NCI-H345 treated with DMSO at 0.1 percent for 48 hours (cell line): Measurements from ENCODE around the gene SPG7.

Experiments
- DNase-seq: peaks from one replicate; lab custom pipeline; 2025; ENCODE audit not compliant: unreplicated experiment; lab: John Stamatoyannopoulos, UW

Gene SPG7

DNA sequence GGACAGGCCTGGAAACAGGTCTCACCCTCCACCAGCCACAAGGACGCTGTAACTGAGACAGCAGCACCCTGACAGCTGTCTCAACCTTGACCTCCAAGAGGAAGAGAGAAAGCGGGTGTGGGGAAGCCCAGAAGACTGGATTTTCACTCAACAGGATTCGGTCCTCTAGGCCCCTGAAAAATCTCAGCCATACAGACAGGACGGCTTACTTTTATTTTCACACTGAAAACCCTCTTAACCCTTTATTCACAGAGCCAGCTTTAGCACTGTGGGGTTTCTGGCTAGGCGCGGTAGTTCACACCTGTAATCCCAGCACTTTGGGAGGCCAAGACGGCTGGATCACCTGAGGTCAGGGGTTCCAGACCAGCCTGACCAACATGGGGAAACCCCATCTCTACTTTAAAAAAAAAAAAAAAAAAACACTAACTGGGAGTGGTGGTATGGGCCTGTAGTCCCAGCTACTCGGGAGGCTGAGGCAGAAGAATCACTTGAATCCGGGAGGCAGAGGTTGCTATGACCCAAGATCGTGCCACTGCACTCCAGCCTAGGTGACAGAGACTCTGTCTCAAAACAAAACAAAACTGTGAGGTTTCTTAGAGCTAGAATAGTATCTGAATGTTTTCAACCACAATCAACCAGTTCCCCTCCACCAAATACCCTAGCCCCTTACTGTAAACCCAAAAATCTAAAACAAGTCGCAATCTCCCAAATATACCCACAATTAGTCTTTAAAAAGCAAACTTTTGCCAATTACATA is 23.1 kb upstream of the SPG7 start:
- DNase-seq, result no peak

DNA sequence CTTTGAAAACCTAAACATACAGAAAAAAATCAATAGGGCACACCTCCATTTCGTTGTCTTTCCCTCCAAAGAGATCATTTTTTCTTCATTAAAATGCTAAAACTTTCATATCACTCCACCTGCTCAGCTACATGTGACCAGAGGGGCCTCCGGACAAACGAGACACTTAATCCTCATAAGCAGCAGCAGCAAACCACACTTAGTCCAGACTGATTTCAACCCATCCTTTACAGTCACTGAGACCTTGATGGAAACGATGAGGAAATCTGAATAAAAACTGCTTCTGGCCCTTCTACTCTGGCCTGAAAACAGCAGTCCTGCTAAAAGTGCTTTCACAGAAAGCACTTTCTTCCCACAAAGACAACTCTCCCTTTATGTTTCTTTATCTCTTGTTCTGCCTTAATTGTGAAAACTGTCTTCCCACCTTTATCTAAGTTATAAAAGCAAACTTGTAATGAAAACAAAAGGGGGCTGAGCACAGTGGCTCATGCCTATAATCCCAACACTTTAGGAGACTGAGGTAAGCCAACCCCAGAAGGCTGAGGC is 22.4 kb upstream of the SPG7 start:
- no peak for DNase-seq

DNA sequence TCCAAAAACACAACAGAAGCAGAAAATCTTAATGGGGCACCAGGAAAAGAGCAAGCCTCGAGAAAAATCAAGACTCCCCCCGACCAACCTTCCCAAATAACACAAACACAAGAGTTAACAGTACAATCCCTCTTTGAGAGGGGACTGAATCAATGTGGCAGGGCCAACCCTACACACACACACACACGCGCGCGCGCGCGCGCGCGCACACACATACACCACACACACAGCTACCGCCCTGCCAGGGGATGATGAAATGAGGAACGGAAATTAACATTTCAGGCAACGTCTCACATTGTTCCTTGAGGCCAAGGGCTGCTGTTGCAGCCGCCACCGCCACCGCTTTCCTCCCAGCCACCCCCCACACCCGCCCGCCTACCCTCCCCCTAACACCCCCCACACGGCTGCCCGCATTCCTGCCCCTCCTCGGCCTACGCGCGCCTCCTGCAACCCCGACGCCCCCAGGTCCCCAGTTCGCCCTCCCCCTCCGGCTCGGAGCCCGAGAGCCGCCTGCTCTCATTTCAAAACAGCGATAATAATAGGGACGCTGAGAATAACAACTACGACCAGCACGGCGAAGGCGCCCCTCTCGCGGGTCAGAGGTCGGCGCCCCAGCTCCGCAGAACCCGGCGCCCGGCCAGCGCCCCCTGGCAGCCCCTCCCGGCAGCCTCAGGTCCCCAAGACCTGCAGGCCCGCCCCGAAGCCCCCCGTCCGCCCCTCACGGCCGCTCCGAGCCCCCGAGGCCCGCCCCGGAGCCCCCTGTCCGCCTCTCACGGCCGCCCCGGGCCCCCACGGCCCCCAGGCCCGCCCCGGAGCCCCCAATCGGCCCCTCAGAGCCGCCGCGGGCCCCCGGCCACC is 18.9 kb upstream of the SPG7 start:
- DNase-seq, result no peak

DNA sequence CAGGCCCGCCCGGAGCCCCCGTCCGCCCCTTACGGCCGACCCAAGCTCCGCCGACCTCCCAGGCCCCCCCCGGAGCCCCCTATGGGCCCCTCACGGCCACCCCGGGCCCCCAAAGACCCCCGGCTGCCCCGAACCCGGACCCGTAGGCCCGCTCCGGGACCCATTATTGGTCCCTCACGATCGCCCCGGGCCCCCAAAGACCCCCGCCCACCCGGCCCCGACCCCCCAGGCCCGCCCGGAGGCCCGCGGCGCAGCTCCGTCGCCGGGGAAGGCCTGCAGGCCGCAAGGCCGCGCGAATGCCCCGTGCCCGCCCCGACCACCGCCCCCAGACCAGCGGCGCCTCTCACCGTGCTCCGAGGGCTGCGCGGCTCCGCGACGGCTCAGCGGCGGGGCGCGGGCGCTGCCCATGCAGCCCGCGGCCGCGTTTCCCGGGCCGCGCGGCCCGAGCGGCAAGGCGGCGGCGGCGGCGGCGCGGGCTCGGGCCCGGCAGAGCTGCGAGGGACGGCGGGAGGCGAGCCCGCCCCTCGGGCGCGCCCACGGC is 18.2 kb upstream of the SPG7 start:
- no peak for DNase-seq

DNA sequence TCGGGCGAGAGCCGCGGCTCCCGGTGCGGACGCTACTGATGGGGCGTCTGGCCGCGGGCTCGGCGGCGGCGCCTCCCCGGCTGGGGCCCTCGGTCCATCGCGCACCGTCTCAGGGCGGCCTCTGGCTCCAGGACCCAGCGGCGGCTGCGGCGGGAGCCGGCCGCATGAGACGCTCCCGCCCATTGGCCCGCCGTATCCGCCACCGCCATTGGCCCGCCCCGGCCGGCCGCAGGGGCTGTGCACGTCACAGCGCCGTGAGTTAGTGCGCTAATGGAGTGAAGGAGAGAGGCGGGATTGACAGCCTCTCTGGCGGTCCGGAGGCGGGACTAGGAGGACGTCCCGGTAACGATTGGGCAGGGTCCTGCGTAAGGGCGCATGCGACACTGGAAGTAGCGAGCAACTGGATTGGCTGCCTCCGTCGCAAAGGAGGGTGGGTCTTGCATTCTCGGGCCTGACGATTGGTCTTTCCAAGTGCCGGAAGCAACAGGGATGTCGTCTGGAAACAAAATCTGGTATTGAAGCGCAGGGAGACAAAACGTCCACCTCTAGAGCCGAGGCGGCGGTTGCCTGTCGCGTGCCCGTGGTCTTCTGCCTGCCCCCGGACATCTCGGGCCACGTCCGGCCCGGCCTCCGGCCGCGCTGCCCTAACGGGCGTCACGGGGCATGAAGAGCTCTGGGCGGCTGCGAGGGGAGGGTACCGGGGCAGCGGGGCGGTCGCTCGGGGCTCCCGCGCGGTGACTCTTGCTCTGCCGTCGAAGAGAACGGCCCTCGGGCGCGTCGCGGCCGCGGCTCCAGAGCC is 17.6 kb upstream of the SPG7 start, which contains the start of gene ANKRD11:
Gene ANKRD11, minus strand, starts transcription at position 123 of the 799 bp plus-strand sequence. CDS start 173,542 bp downstream, outside the sequence.
- DNase-seq, result peak; percentile 90

DNA sequence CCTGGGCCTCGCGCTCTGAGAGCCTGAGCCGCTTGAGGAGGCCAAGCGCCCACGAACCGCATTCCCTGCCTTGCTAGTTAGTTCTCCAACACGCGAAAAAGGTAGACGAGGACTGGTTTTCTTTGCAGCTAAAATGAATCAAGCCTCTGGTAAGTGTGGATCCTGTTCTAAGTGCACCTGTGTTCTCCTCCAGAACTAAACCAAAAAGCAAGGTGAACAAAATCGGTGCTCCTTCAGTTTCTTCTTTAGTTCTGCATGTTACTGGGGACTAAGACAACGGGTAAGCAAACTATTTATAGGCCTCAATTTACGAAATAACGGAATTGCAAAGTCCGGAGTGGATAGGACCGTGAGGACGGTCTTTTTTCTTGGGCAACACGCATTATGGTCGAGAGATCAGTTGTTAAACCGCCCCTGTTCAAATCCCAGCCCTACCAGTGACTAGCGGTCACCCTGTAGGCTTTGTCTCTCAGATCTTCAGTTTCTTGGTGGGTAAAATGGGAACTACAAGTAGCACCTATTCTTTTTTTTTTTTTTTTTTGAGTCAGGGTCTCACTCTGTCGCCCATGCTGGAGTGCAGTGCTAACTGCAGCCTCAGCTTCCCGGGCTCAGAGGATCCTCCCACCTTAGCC is 16.8 kb upstream of the SPG7 start:
- DNase-seq, result no peak

DNA sequence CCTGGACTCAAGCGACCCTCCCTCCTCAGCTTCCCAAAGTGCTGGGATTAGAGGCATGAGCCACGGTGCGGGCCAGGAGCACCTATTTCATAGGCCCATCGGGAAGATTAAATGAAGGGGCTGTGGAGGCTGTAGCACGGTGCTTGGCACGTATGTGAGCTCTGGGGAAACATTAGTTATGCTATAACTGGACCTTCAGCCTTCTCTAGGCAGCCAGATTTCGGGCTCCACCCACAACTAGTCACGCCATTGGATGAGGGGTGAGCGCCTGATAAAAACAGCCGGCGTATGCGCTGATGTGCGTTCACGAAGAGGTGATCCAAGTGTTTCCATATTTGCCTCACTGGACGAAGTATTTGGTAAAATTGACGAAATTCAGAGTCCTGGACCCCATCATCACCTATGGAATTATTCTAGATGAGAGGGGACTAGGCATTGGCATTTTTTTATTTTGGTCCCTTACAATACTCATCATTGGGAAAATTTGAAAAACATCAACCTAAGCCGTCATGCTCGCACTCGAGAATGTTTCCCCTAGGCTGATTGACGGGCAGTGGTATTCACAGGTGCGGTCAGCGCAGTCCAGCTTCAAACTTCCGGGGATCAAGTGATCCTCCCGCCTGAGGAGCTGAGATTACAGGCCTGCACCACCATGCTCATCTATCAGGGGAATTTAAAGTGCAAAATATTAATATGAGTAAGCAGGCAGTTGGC is 16.1 kb upstream of the SPG7 start:
- no peak for DNase-seq

DNA sequence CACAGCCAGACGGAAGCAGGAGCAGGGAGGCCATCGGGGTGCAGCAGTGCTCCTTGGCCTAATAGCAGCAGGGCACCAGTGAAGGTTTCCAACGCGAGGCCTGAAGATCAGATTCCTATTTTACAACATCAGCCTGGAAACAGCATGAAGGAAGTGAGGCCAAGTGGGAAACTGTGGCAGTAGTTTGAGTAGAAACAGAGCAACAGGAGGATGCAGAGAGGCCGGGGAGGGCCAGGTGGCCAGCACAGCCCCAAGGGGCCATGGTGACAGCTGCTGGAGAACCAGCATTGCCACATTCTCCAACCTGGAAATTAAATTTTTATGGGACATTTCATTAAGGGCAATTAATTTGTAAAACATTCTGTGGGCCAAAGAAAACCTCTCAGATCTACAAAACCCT is 14.4 kb upstream of the SPG7 start:
- DNase-seq, result no peak

DNA sequence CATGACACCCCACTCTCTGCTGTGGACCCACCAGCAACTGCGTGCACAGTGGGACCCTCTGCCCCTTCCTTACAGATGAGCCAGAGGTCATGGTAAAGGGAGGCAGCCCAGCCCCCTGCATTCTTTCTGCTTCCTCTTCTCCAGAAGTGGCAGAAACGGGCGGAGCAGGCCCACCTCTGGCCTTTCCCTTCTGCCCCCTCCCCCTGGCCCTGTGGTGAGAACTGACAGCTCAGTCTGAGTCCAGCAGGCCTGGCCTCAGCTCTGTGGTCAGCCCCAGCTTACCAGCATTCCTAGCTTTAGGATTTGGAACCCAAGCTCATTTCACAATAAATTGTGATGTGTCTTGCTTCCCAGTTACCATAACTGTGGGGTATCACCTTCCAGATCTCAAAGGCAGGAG is 13.1 kb upstream of the SPG7 start:
- DNase-seq, result no peak

DNA sequence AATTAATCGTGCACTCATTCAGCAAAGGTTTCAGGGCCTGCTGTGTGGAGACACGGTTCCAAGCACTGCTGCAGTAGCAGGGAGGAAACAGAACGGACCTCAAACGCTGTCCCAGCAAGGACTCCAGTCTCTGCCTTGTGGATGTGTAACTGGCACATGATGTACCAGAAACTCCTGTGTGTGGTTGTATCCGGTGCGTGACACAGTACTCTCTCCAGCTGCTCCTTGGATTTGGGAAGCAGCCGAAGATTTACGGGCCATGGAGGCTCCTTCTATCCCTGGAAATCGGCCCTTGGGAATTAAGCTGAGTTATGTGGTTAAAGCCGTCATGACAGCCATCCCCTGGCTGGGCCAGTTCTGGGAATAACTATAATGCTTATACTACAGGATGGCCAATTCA is 9.4 kb upstream of the SPG7 start:
- no peak for DNase-seq

DNA sequence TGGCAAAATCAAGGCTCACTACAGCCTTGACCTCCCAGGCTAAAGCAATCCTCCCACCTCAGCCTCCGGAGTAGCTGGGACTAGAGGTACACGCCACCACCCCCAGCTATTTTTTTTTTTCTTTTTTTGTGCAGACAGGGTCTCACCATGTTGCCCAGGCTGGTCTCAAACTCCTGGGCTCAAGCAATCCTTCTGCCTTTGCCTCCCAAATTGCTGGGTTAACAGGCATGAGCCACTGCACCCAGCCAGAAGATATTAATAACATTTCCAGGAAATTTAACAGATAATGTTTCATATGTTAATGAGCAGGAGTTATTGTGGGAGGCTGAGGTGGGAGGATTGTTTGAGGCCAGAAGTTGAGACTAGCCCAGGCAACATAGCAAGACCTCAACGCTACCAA is 8.4 kb upstream of the SPG7 start:
- no peak for DNase-seq

DNA sequence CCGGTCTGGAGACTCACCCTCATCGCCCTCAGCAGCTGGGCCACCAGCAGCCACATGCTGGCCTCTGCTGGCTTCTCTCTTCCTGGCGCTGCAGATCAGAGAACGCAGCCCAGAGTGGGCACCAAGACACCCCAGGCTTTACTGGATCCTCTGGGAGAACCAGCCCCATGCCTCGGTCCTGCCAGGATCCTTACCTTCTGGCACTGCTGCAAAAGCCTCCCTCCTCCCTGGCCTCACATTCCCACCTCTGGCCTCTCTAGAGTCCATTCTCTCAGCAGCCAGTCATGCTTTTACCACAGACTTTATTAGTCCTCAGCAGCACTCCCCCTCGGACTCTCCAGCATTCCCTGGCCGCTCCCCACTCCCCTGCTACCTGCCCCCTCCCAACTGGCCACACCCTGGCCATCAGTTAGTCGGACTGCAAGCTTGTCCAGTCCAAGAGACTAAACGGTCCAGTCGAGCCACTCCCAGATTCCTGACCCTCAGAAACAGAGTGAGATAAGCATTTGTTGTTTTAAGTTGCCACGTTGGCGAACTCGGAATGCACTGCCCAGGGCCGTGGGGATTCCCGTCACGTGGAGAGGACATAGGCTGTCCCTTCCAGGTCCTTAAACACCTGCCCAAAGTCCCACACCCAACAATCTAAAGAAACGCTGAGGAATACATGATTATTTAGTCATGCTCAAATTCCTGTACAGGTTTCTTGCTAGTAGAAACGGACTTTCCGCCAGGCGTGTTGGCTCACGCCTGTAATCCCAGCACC is 5.9 kb upstream of the SPG7 start:
- DNase-seq, result no peak

DNA sequence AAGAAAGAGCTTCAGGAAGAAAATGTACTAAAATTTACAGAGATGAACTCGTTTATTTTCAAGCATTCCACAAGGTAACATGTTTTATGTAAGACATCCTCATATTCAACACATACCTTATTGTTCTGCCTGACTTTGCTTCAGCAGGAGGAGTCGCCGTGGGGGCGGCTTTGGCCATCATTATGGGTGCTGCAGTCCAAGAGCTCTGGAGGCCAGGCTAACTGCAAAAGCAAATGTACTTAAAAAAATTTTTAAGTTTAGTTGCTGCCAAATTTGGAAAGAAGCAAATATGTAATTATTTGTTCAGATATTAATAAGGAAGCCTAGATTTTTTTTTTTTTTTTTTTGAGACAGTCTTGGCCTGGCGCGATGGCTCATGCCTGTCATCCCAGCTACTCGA is 4.1 kb upstream of the SPG7 start:
- no peak for DNase-seq

DNA sequence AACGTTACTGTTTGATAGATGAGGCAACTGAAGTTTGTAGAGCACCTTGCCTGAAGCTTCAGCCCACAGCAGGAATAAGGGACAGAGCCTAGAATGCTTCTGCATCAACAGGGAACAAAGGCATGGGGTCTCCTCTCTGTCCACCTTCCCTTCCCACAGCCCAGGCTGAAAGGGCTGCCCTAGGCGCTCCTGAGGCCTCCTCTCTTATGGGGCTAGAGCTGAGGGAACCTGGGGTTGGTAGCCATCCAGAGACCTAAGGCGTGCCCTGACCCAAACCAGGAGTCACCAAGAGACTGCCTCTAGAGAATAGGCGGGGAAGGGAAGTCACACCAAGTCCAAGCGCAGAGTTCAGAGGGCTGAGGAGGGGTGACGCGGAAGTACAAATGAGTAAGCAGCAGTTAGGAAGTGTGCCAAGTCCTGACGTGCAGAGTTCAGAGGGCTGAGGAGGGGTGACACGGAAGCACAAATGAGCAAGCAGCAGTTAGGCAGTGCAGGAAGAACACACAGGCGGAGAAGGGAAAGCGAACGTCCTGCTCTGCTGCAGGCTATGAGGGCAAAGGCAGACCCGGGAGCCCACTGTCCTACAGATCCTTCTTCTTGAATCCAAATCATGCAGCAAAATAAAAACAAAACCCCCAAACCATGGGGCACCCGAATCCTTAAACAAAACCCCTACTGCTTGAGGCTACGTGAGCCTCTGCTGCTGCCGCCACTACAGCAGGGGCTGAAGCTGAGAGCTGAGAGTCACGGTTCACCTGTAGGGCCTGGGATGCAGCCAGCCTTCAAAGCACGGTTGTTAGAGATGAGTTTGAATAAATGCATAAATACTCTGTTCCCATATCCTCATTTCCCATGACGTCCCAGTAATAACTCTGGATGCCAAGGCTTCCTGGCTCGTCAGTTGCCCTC is 2.7 kb upstream of the SPG7 start:
- DNase-seq, result no peak

DNA sequence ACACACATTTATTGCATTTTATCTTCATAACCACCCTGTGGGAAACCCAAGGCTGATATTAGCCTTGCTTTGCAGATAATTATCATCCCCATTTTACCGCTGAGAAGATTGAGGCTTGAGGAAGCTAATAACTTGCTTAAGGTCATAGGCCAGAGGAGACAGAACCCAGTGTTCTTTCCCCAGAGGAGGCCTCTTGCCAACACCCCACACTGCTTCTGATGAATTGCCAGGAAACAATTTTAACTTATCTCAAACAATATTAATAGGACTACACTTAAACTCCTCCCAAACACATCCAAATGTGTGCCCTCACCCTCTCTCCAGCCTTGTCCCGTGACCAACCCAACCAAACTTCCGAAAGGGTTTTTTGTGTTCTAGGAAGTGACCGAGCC is 2.1 kb upstream of the SPG7 start:
- no peak for DNase-seq

DNA sequence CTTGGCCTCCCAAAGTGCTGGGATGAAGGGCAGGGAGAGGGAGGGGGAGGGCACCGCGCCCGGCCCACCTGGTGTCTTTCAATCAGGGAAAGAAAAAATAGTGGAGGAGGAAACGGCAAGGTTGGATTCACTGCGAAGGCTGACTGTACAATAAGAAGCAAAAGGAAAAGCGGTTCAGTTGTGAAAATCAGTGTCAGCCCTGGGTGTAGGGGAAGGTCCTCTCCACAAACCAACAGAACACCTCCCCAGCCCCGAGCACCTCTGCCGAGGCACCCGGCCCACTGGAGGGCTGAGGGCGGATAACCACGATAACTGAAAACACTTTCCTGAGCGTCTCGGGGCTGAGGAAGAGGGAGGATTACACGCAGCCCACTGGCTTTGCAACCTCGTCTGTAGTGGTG is 1.4 kb upstream of the SPG7 start:
- DNase-seq, result no peak

DNA sequence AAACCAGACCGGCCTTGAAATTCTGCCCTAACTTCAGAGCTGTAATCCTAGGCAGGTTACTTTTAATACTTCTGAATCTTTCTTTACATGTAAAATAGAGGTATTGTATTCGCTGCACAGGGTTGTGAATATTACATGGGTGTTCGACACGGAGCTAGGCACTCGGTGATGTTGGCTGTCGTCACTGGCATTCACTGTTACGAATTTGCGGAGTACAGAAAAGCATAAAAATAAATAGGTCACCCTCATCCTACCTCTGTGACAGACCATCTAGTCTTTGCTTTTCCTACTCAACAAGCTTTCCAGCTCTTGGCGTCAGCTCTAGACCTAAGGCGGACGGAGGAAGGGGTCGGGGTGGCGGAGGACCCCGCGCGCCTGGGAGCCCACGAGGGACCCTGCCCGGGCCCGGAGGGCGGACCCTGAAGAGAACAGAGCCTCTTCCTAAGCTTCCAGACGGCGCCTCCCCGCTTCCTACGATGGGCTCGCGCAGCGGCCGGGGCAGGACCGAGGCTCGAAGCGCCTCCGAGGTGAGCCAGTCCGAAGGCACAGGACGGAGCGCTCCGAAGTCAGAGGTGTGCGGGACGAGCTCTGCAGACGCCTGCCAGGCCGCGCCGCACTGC is 879 bp upstream of the SPG7 start:
- DNase-seq, result no peak

DNA sequence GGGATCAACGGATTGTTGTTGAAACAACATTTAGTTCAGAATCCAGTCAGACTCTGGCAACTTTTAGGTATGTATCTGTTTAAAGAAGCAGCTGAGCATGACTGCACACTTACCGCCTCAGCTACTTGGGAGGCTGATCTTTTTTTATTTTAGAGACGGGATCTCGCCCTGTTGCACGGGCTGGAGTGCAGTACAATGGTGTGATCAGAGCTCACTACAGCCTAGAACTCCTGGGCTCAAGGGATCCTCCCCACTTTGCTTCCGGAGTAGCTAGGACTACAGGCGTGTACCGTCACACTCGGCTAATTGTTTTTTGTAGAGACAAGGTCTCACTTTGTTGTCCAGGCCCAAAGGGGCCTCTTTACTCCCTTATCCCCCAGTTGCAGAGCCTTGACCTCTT is 2.3 kb downstream of the SPG7 start:
- DNase-seq, result no peak
